Measurements from ENCODE around the gene LHX3.

Gene LHX3

DNA sequence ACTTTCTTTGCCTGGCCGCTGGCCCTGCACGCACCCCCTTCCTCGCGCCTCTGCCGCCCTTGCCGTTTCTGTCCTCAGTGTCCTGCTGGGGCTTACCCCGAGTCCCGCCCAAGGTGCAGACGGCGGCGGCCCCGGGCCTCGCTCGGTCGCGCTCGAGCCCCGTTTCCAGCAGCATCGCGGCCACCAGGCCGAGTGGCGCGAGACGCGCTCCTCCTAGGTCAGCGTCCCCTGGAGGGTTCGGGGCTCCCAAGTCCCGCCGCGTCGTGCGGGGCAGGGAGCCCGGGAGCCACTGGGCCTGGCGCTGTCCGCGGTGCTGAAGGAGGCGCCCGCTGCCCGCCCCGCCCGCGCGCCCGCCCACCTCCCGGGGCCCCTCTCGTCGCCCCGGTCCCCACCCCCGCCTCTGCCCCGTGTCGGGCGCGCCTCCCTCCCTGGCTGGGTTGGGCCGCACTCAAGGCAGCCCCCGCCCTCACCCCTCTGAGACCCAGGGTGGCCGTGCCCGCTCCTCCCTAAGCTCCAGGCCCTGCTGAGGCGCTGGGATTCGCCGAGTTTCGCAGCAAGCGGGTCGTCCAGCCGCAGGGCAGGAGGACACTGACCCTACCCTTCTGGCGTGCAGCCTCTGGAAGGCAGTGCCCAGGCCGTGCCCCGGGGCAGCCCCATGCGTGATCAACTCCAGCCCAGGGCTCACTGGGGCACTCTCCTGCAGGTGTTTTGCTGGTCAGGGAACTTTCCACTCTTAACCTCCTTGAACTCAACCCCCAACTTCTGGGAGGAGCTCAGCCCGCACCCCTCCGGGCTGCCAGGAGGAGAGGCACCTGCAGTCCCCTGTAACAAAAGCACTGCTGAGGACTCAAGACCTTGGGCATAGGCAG lies at the start of gene LHX3:
LHX3 (minus strand) TSS at position 291 of the 869 bp plus-strand sequence; CDS start at position 175, 116 bp downstream.
- no peak for DNase-seq

DNA sequence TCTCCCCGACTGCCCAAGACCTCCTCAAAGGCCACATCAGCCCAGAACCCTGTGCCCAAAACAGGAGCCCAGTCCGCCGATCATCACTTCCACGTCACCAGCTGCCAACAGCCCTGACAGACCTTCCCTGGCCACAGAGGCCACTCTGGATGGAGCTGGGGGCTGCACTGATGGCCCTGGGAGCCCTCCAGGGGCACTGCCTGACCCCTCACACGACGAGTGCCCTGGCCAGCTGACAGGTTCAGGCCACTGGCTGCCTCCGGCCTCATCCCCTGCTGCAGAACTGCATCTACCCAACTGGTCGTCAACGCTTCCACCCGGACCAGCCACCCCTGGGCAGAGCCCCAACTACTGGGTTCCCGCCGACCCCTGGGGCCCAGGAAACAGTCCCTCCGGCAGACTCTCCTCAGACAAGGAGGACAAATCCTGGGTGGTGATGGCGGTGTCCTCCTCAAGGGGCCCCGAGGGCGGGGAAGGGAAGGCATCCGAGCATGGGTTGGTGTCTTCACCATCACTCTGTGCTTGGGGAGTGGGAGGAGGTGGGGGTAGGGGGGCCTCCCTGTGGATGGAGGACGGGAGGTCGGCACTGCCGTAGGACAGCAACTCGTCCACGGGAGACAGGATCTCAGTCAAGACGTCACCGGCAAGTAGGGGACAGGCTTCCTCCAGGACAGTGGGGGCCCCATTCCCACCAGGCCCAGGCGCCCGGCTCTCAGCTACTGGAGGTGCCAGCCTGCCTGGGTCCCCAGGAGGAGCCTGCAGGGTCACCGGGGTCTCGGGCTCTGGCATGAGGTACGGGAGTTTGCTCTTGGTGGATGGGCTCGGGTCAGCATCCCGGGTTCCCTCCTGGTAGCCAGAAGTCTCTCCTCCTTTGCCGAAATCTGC lies 48.6 kb upstream of the LHX3 start:
- no peak for DNase-seq

DNA sequence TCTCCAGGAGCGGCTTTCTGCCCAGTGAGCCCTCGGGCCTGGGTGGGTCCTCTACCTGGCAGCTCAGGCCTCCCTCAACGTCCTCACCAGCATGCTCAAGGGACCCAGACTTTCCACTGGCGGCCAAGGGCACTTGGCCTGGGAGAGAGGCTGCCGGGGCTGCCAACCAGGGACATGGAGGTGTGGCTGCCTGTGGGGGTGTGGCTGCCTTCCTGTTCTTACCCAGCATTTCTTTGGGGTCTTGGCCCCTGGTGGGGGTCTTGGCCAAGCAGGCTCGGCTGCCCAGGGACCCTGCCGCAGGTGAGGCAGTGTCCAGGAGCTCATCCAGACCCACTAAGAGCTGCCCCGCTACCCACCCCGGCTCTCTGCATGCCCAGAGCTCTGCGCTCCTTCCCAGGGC lies 47.9 kb upstream of the LHX3 start:
- DNase-seq, result no peak

DNA sequence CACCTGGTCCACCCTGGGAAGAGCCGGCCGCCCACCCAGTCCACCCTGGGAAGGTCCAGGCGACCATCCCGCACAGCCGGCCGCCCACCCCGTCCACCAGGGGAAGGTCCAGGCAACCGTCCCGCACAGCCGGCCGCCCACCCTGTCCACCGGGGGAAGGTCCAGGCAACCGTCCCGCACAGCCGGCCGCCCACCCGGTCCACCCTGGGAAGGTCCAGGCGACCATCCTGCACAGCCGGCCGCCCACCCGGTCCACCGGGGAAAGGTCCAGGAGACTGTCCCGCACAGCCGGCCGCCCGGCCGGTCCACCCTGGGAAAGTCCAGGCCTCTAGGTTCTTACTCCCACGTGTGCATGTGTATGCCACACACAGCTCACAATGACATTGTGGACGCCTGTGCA lies 47.4 kb upstream of the LHX3 start:
- DNase-seq, result no peak

DNA sequence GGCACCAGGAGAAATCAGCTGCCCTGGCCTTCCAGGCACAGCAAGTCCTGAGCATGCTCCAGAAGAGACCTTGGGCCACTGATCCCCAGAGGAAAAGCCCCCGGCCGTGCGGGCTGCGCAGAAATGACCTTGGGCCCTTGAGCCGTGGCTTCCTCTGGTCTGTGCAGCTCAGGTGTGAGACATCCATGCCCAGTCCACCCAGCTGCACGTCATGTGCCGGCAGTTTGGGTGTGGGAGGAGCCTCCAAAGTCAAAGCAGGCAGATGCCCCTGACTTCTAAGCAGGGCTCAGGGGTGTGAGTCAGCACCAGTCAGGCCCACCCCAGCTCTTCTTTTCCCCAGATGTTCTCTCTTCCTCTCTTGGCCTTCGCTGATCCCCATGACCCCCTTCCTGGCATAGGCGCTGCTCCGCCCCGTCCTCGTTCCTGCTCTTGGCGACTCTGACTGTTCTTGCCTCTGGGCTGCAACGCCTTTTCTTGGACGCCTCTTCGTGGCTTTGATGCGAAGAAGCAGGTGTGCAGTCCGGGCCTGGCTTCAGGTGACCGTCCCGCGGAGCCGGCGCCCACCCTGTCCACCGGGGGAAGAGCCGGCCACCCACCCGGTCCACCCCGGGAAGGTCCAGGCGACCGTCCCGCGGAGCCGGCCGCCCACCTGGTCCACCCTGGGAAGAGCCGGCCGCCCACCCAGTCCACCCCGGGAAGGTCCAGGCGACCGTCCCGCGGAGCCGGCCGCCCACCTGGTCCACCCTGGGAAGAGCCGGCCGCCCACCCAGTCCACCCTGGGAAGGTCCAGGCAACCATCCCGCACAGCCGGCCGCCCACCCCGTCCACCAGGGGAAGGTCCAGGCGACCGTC lies 46.6 kb upstream of the LHX3 start:
- no peak for DNase-seq

DNA sequence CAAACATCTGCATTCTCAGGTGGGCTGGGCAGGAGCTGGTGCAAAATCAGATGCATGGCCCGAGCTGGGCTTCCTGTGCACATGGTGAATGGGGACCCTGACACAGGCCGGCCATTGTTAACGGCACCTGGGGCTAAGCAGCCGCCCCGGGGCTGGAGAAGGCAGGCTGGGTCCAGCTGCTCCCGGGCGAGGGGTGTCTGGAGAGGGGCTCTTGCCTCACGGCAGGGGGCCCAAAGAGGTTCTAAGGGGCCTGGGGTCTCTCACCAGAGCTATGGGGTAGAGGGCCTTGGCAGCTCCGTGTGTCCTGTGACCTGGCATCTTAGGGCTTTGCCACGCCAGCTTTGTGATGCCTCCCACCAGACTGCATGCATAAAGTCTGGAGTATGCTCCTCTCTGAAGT lies 45.7 kb upstream of the LHX3 start:
- no peak for DNase-seq

DNA sequence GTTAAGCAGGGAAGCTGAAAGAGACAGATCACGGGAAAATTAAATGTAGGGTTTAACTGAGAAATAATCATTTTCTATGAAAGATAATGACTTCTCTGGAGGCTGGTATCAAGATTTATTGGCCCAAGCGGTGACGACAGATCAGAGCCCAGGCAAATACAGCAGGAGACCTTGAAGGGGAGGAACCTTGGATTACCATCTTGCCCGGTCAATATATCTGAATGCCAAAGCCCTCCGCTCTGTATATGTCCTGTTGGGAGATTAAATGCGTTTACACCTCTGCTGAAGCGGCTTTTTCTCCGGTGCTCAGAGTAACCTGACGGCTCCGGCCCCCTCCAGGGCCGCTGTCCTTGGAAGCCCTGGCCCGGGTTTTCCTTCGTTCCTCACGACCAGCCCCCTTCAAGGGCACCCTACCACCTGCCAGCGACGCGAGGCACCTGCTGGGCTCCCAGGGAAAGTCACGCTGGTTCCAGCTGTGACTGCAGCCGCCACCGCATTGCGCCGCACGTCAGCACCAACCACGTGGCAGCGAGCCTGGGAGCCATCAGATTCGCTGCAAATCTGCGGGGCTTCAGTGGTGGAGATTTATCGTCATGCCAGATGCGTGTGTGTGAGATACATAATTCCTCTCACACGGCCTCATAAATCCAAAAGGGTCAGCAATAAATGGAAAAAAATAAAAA lies 45.1 kb upstream of the LHX3 start:
- DNase-seq, result no peak

DNA sequence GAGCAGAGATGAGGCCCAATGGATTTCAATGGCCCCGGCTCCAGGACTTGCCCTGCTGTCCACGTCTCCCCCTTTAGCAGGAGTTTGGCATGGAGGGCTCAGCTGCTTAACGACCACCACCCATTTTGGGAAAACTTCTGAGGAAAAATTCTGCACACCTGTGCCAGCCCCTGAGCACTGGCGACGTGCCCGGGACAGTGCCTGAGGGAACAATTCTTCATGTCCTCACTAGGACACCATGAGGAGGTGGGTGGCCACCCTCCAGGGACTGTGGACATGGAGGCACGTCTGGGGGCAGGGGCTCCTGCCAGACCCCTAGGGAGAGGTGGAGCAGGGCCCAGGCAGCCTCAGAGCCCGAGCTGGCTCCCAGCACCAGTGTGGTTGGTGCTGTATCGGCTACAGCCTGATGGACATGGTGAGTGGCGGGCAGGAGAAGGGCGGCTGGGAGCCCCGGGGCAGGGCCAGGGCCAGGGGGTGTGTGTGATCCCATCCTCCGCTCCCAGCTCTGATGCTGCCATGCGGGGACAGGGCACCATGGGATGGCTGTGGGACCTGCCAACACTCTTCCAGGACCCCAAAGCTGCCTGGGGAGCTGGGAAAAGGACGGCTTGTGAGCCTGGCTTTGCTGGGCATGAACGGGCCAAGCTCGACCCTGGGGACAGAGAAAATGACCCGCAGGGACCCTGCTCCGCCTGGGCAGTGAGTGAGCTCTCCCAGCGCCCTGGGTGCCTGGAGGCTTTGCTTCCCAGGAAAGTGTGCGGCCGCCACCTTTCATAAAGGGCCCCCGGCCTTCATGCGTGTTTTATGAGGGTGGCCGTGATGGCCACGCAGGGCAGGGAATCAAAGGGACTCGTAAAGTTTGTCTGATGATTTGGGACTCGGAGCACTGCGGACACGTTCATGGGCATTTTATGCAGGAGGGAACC lies 44.3 kb upstream of the LHX3 start:
- DNase-seq, result no peak

DNA sequence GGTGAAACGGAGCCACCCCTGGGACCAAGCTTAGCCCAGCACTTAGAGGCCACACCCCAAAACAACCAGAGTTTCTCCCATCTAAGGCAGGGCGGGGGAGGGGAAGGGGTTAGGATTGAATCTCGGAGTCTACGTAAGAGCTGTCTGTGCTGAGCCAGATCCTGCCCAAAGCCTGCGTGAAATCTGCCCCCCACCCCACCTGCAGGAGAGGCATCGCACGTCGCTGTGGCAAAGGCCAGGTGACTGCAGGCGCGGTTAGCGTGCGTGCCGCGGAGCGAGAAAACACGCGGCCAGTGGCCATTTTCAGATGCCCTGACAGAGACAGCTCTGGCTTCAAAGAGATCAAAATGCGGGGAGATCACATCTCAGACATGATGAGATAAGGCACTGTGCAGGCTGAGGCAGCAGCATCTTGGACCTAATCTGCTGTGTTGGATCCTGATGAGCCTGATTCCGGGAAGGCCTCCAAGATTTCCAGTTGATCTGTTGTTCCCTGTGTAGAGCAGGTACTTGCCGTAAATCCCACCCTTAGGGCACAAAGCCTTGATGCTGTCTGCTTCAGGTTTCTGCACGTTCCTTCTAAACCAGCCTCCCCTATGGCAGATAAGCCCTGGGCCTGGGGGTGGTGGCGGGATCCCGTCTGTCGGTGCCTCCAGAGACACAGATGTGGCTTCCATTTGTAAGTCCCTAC lies 43.2 kb upstream of the LHX3 start:
- DNase-seq, result no peak

DNA sequence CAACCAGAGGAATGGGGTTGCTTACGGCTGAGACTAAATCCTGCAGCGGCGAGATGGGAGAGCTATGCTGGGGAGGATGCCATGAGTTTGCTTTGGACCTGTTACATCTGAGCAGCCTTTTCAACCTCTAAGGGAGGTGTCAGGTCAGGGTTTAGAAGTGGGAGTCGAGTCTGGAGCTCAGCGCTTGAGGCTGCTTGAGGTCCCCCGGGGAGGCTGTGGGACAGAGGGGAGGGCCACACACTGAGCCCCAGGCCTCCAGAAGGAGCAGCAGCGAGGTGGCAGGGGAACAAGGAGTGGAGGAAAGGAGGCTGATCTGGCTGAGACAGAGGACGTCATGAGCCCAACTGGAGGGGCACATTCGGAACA lies 42.6 kb upstream of the LHX3 start:
- DNase-seq, result no peak

DNA sequence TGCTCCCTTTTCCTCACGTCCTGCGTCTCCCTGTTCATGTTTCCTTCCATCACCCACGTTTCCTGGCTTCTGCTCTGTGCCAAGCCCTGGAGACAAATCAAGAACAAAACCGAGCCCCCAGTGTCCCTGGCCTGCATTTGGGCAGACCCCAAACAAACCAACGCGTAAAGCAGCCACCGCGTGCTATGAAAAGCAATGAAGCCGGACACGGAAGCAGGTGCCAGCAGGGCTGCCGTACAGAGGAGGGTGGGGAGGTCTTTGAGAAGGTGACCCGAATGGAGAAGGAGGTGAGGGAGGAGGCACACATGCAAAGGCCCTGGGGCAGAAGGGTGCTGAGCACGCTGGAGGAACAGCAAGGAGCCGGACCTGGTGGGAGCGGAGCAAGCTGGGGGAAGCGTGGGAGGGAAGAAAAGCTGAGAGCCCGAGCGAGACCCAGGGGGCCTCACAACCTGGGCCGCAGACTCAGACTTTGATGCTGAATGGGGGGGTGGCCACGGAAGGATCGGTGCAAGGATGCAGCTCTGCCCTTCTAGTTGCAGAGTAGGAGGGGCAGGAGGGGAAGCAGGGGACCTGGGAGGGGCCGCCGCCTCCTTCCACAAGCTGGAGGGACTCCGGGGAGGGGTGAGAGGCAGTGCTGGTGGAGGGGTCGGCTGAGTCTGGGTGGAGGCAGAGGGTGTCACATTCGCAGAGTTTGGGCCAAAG lies 42.1 kb upstream of the LHX3 start:
- no peak for DNase-seq

DNA sequence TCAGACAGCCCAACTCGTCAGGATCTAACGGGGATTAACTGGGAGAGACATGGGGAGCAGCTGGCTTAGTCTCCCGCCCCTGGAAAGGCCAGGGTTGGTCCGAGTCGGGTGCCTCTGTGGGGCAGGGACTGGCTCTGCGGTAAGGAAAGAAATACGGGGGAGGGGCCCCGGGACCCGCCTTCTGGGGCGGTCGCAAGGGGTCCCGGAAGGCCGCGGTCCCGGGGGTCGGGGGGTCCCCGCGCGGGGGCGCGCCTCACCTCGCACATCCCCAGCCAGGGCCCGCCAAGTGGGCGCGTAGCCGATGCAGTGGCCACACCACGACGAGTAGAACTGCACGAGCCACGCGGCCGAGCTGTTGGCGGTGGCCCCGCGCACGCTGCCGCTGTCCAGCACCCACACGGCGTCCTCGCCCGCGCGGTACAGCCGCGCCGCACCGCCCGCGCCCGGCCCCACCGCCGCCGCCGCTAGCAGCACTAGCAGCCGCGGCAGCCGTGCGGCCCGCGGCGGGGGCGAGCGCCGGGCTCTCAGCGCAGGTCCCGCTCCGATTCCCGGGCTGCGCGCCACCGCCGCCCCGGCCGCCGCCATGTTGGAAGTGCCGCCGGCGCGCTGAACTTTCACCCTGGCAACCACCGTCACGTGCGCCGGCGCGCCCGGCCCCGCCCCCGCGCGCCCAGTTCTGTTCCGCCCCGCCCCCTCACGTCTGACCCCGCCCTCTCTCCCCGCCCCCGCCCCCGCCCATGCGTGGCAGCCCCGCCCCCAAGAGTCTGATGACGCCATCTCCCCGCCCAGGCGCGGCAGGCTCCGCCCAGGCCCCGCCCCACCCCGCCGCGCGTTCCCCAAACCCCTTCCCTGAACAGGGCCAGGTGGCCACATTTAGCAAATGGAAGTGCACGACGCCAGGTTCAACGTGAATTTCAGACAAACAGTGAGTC lies 40.6 kb upstream of the LHX3 start, which contains the start of gene QSOX2:
QSOX2 (minus strand) TSS at position 594 of the 932 bp plus-strand sequence; CDS start at position 585, 9 bp downstream.
- DNase-seq, result no peak

DNA sequence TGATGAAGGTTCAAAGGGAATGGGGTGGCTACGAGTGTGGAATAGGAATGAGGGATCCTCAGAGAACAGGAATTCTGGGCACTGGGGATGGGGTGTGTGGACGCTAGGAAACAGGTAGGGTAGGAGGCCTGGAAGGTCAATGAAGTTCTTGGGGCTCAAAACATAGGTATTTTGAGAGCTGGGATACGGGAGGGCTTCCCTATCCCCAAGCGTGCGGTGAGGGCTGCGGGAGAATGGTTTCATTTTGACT lies 40.0 kb upstream of the LHX3 start:
- no peak for DNase-seq

DNA sequence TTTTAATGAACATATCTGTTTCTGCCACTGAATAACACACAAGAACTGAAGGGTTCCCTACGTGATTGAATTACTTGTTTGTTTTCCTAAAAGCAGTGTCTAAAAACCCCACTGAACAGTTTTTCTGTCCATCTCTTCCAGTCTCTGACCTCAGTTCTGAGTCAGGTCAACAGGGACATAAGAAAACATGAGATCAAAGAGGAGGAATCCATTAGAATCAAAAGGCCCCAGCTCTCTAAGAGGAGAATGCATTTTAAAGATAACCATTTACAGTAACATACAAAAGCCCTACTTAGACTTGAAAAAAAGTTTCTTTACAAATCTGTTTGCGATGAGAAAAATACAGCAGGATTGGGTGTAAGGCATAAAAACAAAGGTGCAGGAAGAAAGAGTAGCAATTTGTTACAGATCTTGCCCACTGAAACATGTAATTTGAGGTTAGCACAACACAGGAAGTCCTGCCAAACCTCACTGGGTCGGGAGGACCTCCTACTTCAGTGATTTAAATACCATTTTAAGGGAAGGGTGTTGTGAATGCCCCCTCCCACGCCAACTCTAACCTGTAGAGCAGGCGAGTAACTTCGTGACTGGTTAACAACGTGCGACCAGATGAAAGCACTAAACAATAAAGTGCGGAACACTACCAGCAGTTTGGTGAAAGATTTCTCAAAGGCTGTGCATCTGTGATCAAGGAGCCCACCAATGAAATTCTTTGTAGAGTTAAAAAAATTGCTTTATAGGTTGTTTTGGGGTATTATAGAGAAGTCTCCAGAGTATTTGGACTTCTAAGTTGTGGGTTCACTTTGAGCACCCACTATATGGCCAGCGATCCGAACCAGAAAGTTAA lies 39.4 kb upstream of the LHX3 start:
- no peak for DNase-seq

DNA sequence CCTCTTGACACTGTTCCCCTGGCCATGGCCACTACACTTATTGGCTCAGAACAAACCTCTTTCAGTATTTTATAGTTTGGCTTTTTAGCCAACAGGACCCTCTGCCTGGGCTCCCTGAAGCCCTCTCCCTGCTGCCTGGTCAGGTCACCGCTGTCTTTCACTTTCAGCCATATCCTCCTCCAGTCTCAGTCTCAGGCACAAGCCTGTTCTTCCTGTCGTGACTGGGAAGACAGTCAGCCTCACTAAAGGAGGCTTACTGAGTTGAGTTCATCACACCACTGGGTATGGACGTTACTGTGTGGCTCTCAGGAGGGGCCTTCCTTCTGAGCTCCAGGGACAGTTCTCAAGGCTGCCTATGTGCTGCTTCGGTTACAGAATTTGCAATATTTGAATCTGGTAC lies 38.7 kb upstream of the LHX3 start:
- DNase-seq, result no peak

DNA sequence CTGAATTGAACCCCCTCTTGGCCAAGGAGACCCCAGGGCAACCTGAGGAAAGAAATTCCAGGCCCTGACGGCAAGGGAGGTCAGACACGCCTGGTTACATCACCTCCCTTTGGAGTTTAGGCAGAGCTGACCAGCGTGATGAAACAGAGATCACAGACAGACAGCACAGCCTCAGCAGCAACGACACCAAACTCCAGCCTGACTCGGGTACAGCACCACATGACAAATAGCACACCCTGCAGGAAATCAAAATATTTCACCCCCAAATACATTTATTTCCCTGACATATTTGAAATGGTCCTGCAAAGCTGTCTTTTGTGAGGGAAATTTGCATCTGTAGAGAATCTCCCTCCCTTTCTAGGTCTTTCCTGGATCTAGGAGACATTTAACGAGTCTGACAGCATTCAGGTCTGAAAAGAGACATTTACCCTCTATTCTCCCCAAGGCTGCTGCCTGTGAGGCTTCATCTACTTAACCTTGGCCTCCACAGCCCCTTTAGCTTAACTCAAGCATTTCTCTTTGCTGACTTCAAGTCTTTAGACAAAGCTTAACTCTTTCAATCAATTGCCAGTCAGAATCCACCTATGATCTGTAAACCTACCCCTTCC lies 38.1 kb upstream of the LHX3 start:
- no peak for DNase-seq

DNA sequence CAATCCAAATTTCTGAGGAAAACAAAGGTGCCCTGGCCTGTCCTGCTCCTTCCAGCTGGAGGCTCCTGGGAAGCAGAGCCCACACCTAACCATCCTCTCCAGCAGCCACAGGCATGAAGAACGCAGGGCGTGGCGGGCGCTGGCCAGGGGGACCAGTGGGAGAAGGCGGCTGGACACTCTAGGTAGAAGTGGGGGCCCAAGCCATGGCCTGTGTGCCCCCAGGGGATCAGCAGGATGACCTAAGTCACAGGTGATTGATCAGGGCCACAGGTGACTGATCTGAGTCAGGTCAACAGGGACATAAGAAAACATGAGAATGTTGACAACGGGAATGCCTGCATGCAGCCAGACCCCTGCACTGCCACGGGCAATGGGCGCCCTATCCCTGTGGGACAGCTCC lies 37.3 kb upstream of the LHX3 start:
- no peak for DNase-seq

DNA sequence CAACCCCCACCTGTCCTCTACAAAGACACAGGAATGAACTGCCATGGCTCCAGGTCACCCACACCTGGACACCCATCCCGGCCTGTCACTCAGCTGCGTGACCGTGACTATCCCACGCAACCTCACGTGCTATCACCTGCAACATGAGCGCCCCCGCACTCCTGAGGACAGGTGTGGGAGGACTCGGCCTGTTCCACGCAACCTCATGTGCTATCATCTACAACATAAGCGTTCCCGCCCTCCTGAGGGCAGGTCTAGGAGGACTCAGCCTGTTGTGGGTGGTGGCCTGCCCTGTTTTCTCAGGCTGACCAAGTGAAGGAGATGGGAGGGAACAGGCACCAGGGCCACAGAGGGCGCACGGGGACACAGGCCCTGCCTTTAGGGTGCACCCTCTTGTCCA lies 36.6 kb upstream of the LHX3 start:
- DNase-seq, result no peak
